ENCODE measurements around the gene C2CD3.

DNA sequence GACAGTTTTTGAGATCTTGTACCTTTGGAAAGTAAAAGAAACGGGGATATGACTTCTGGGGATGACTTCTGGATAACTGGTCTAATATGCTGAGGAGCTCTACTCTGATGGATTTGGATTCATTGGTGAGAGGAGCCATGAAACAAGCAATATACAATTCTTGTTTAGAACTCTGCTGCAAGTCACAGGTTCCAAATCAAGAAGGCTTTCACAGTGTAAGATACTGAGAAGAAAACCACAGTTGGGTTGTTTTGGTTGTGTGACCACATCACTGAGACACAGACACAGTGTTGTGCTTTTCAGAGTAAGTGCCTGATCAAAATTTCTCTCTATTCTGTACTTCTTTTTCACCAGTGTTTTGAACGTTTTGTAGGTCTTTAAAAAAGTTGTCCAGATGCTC, 175.1 kb downstream of the C2CD3 start:
- TF ChIP-seq, protein P1, sequence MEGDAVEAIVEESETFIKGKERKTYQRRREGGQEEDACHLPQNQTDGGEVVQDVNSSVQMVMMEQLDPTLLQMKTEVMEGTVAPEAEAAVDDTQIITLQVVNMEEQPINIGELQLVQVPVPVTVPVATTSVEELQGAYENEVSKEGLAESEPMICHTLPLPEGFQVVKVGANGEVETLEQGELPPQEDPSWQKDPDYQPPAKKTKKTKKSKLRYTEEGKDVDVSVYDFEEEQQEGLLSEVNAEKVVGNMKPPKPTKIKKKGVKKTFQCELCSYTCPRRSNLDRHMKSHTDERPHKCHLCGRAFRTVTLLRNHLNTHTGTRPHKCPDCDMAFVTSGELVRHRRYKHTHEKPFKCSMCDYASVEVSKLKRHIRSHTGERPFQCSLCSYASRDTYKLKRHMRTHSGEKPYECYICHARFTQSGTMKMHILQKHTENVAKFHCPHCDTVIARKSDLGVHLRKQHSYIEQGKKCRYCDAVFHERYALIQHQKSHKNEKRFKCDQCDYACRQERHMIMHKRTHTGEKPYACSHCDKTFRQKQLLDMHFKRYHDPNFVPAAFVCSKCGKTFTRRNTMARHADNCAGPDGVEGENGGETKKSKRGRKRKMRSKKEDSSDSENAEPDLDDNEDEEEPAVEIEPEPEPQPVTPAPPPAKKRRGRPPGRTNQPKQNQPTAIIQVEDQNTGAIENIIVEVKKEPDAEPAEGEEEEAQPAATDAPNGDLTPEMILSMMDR (IDR thresholded peaks at IDR 0.05): no peak
- no peak for TF ChIP-seq POLR2A (IDR thresholded peaks at IDR 0.05)

Measured in body of pancreas (tissue), 4 donors.